ENCODE results near the gene LHPP. TPM values are rescaled to one million over a fixed set of nuclear protein-coding genes. Genes with fewer than 3 reads are reported as not detected.

Gene LHPP
- polyA plus RNA-seq, 1 experiment = 7.1 TPM

DNA sequence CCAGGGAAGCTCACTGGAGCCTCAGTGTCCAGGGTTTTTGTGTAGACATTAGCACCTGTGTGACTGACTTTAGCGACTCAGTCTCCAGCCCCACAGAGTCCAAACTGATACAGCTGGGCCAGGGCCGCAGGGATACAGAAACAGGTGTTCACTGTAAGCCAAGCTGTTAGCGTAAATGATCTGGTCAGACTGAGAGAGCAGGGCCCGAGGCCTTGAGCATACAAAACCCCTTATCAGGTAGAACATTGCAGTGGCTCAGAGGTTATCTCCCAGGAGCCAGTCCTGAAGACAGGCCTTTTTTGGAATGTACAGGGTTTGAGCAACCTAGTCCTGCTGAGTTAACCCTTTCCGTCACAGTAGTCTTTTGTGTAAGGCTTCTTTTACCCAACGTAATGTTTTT lies 25.0 kb downstream of the LHPP start:
- CTCF ChIA-PET = no interaction called here
- Histone ChIP-seq H3K9me3 (ENCODE audit: control insufficient read depth, insufficient read depth, low read length) (no peaks in the 10 kb centered on the region), H3K27me3 (ENCODE audit: control insufficient read depth, insufficient read depth, low read length) (no peaks in the 10 kb centered on the region), H3K27ac (ENCODE audit: low read depth, low read length) (no peak overlapping the region), H3K4me3 (ENCODE audit: low read depth, low read length) (no peak overlapping the region)
- POLR2A ChIA-PET = no interaction called here
- TF ChIP-seq CTCF (IDR thresholded peaks at IDR 0.05; ENCODE audit: low read depth, low read length) = no peak
- DNase-seq (ENCODE audit: low read depth, low spot score) = no peak

DNA sequence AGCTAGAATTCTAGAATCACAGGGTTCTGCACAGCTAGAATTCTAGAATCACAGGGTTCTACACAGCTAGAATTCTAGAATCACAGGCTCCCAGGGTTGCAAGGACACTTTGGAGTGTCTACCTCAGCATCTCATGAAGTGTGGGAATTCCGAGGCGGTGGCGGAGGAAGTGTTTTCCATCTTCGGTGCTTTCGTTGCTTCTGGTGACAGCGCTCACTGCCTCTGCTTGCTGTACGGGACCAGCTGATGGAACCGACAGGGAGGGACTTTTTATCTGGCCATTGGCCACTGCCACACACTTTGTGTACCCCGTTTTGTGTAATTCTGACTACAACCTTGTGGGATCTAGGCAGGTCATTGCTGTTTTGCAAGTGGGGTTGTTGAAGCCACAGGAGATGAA lies 29.5 kb downstream of the LHPP start:
- ChIA-PET POLR2A (no interaction called here), CTCF (no interaction called here)
- Histone ChIP-seq H3K27me3 (ENCODE audit: control insufficient read depth, insufficient read depth, low read length) (no peaks in the 10 kb centered on the region), H3K4me3 (ENCODE audit: low read depth, low read length) (no peak overlapping the region), H3K9me3 (ENCODE audit: control insufficient read depth, insufficient read depth, low read length) (no peaks in the 10 kb centered on the region), H3K27ac (ENCODE audit: low read depth, low read length) (no peak overlapping the region)
- TF ChIP-seq CTCF (IDR thresholded peaks at IDR 0.05; ENCODE audit: low read depth, low read length) = no peak
- DNase-seq (ENCODE audit: low read depth, low spot score) = no peak

GRCh38 chr10:124492266-124492665 lies 30.6 kb downstream of the LHPP start:
- DNase-seq (ENCODE audit: low read depth, low spot score) = no peak
- H3K27me3 ChIP-seq (ENCODE audit: control insufficient read depth, insufficient read depth, low read length) = no peaks in the 10 kb centered on the region
- H3K4me3 ChIP-seq (ENCODE audit: low read depth, low read length) = no peak overlapping the region
- no peak for TF ChIP-seq CTCF (IDR thresholded peaks at IDR 0.05; ENCODE audit: low read depth, low read length)
- ChIA-PET POLR2A (no interaction called here), CTCF (no interaction called here)
- H3K9me3 ChIP-seq (ENCODE audit: control insufficient read depth, insufficient read depth, low read length) = no peaks in the 10 kb centered on the region
- H3K27ac ChIP-seq (ENCODE audit: low read depth, low read length) = no peak overlapping the region

DNA sequence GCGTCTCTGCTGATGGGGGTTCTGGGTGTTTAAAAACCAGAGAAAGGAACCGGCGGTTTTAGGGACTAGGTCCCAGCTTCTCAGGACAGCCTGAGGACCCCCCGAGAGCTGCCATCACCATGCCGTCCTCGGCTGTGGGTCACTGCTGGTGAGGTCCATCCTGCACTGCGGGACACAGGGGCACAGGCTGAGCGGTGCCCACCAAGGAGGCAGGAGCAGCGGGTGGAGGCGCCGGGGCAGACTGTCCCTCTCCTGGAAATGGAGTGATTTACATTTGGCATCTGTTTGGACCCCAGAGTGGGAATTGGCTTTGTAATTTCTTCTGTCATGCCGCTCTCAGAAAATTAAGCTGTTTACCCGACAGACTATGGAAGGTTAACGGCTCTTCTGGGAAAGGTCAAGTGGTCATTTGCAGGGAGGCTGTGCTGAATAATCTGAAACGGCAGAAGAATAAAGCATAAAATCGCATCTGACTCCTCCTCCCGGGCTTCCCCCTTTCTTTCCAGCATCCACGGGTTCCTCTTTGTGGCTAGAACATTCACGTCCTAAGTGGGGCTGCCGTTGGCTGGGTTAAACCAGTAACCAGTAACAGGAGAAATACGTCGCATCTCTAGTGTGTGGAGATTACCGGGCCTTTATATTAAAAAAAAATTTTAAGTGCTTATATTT lies 31.7 kb downstream of the LHPP start:
- no peak for DNase-seq (ENCODE audit: low read depth, low spot score)
- no peaks in the 10 kb centered on the region for H3K27me3 ChIP-seq (ENCODE audit: control insufficient read depth, insufficient read depth, low read length)
- no peaks in the 10 kb centered on the region for H3K9me3 ChIP-seq (ENCODE audit: control insufficient read depth, insufficient read depth, low read length)
- H3K27ac ChIP-seq (ENCODE audit: low read depth, low read length) = no peak overlapping the region
- no peak for TF ChIP-seq CTCF (IDR thresholded peaks at IDR 0.05; ENCODE audit: low read depth, low read length)
- H3K4me3 ChIP-seq (ENCODE audit: low read depth, low read length) = no peak overlapping the region
- ChIA-PET CTCF (no interaction called here), POLR2A (no interaction called here)

DNA sequence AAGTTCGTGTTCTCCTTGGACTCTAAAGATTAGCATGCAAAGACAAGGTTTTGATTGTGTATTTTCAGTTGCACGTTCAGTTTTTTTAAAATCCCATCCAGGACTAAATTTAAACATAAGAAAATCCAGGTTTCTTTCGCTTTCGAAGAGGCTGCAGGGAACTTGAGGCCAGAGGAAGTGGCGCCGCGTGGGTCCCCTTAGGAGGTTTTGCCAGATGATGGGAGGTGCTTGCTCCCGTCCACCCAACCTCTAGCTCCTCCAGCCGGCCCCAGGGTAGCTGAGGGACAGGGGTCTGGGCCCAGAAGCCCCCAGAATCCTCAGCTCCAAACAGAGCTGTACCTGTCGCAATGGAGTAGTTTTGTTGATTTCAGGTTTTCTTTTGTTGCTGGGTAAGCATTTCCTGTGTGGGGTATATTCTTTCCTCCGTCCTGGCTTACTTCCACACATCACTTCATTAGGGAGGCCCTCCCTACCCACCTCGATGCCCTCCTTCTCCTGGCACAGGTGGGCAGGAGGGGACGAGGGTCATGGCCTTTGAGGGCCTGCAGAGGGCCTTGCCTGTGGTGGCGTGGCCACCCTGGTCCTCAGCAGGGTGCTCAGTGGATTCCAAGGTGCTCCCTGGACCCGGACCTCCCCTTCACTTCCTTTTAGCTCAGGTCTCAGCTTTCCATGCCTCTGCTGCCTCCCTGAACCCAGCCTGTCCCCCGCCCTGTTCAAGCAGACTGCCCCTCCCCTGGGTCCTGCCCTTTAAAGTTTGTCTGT lies 32.6 kb downstream of the LHPP start:
- no peak for TF ChIP-seq CTCF (IDR thresholded peaks at IDR 0.05; ENCODE audit: low read depth, low read length)
- POLR2A ChIA-PET = no interaction called here
- Histone ChIP-seq H3K27me3 (ENCODE audit: control insufficient read depth, insufficient read depth, low read length) (no peaks in the 10 kb centered on the region), H3K27ac (ENCODE audit: low read depth, low read length) (no peak overlapping the region), H3K4me3 (ENCODE audit: low read depth, low read length) (no peak overlapping the region), H3K9me3 (ENCODE audit: control insufficient read depth, insufficient read depth, low read length) (no peaks in the 10 kb centered on the region)
- CTCF ChIA-PET = no interaction called here
- DNase-seq (ENCODE audit: low read depth, low spot score) = no peak
